HG03432 (cell line): ENCODE measurements around the gene CNGB1.
"Not testable (repeated sequence)": the region's sequence is repeated elsewhere in the genome, so short reads cannot be mapped to it uniquely, and the experiment has no call there.

ENCODE experiments used
- ATAC-seq: cut with Tn5 transposase; IDR thresholded peaks from one replicate; pipeline ENCODE4 v1.9.1; 2021; ENCODE audit warnings: mild to moderate bottlenecking, moderate library complexity; ENCODE audit not compliant: unreplicated experiment

Gene CNGB1

DNA sequence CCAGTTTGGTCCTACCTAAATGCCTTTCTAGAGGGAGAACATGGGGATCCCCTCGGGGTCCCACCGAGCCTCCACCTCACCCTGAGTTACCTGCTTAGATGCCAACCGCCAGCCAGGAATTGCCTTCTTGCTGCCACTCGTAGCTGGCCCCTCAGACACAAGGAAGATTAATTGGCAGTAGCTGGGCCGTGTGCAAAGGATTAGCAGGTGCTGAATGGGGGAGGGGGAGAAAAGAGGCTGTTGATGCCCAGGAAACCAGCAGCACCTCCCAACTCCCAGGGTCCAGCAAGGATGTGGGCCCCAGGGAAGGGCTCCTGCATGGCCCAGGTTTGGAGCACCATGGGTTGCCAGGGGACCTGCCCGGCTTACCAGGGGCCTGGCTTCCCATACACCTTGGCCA lies at the start of gene CNGB1:
TSS of gene CNGB1 (minus strand) at position 159 of the 400 bp plus-strand sequence. CDS start 3,842 bp downstream, outside the sequence.
- ATAC-seq: no peak

DNA sequence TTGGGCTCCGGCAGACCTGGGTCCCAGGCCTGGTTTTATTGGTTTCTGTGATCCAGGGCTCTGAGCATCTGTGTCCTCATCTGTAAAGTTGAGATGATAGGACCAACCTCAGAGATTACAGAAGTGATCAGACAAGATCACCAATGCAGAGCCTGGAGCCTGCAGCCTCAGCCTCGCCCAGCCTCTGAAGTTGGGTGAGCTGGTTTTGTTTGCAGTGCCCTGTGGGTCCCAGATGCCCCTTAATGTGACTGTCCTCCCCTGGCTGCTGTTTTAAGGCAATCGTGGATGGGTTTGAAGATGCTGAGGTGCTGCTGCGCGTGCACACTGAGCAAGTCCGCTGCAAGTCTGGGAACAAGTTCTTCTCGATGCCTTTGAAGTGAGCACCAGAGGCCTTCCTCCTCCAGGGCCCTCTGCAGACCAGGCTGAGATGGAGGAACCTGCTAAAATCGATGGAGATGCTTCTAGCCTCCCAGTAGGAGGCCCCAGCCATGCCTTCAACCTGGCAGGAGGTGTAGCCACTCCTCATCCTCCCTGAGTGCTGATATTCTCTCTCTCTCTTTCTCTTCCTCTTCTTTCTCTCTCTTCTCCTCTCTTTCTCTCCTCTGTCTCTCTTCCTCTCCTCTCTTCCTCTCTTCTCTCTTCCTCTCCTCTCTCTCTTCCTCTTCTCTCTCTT lies 49.1 kb upstream of the CNGB1 start:
- no peak for ATAC-seq

DNA sequence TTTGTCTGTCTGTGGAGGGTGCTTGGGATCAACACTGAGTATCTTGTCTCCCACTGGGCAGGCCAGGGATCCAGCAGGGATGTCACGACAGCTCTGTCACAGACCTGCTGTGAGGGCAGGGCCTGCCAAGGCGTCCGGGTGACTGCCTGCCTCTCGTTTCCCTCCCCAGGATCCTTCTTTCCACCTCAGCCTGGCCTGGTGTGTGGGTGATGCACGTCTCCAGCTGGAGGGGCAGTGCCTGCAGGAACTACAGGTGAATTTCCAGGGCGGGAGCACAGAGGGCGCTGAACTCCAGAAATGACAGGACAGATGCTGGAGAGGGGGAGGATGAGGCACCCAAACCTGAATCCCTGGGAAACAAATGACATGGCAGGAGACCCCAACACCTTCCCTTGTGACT lies 47.9 kb upstream of the CNGB1 start:
- no peak for ATAC-seq

DNA sequence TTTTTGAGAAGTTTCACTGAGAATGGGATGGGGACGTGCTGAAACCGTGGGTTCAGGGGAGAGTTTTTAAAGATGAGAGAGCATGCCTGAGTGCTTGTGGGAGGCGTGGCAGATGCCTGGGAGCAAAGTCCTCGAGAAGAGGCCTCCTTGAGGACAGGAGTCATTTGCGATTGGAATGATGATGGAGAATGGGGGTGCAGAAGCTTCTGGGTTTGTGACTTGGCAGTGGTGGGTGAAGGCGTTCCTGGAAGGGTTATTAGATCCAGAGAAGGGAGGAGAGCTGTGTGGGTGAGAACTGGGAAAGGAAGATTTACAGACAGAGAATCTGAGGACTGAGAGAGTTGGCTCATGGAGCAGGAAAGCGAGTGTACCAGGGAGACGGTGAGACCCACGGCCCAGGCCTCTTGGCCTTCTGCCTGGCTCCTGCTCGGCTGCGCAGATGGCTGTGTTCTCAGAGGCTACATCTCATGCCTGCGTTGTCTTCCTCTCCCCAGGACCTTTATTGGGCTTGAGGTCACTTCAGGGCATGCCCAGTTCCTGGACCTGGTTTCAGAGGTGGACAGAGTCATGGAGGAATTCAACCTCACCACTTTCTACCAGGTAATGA lies 46.0 kb upstream of the CNGB1 start:
- no peak for ATAC-seq

DNA sequence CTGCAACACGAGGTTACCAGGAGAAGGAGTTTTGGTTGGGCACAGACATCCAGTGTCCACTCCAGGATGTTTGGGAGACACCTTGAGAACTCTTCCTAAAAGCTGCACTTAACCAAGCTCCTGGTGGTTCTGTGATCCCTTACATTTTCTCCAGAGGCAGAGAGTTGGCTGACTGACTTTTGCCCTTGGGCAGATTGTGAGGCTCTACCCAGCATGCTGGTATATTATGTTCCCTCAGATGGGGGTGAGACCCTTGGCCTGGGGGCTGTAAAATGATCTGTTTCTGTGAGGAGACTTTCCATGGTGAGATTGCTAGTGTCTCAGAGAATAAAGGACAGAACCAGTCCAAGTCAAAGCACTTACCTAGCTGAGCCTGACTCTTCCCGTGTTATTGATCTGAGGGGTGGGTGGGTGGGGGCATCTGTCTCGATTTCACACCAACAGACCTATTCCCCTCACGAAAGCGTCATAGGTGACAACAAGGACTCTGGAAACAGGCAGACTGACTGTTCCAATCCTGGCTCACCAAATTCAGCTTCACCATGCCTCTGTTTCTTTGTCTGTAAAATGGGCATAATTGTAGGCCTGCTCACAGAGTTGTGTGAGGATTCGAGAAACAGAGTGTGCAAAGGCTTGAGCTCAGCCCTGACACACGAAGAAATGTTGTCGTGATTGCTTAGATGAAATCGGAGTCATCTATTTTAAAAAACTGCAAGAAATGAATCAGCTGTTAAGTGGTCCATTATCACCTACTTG lies 42.5 kb upstream of the CNGB1 start:
- no peak for ATAC-seq

DNA sequence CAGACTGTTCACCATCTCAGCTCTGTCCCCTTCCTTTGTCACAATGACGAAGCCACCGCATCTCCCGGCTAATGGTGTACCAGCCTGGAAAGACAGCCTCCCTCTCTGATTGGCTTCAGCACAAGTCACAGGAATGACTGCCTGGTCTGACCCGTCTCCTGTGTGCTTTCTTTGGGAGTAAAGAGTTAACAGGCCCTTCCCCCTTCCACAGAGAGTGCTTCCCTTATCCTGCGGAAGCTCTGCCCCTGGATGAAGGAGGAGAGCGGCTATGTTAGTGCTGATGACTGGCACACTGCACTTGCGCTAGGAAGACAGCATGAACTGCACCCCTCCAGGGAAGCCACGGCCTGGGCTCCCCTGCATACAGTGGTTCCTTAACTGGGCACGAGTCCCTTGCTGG lies 41.6 kb upstream of the CNGB1 start:
- ATAC-seq: no peak

DNA sequence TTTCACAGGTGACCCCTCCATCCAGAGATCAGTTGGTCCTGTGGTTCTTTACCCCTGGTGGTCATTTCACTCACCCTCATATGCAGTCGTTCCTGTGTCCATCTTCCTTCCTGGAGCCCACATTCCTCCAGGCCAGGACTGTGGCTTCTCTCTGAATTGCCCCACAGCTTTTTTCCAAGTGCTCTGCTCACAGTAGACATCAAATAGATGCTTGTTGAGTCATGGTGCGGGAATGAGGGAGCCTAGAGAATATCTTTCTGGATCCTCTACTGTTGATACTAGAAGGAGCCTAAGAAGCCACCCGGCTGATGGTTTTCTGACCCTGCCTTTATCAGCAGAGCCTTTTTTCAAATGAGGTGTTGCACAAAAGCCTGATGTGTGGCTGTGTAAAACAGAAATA lies 40.7 kb upstream of the CNGB1 start:
- no peak for ATAC-seq

DNA sequence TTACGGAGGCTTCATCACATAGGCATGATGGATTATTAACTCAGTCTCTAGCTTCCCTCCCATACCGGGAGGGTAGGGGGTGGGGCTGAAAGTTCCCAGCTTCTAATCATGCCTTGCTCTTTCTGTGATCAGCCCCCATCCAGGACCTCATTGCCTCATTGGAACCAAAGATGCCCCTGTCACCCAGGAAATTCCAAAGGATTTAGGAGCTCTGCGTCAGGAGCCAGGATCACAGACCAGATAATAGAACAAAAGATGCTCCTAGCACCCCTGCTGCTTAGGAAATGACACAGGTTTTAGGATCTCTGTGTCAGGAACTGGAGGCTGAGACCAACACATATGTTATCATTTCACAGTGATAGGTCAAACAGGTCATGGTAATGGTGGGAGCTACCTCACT lies 40.0 kb upstream of the CNGB1 start:
- ATAC-seq: no peak

DNA sequence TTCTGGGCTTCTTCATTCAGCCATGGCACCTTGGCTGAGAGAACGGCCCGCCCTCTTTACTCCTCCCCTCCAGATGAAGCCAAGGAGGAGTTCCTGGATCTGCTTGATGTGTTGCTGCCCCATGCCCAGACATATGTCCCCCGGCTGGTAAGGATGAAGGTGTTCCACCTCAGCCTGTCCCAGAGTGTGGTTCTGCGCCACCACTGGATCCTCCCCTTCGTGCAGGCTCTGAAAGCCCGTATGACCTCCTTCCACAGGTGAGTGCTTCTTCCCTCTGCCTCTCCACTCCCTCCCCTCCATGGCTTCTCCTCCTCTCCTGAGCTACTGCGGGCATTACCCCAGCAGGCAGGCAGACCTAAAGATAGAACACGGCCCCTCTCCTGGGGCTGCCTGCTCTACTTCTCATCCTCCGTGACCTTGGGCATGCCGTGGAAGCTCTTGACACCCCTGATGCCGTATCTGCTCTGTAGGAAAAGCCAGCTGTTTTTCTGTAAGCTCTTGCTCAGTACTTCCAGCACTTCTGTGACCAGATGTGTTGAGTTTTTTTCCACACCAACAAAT lies 39.0 kb upstream of the CNGB1 start:
- no peak for ATAC-seq

DNA sequence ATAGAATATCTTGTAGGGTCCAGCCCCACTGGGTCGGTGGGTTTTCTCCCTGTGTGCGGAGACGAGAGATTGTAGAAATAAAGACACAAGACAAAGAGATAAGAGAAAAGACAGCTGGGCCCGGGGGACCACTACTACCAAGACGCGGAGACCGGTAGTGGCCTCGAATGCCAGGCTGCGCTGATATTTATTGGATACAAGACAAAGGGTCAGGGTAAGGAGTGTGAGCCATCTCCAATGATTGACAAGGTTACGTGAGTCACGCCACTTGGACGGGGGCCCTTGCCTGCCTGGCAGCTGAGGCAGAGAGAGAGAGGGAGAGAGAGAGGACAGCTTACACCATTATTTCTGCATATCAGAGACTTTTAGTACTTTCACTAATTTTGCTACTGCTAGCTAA lies 33.8 kb upstream of the CNGB1 start:
- ATAC-seq: not testable (repeated sequence)

DNA sequence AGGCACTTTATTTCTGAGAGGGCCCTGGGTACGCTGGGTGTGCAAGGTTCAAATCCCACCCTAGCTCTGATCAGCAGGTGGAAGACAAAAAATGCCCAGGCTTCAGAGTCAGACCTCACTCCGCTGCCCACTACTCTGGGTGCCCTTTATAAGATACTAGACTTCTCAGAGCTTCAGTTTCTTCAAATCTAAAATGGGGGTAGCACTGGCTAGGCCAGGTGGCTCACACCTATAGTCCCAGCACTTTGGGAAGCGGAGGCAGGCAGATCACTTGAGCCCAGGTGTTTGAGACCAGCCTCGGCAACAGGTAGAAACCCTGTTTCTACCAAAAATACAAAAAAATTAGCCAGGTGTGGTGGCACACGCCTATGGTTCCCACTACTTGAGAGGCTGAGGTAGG lies 32.0 kb upstream of the CNGB1 start:
- ATAC-seq: no peak

DNA sequence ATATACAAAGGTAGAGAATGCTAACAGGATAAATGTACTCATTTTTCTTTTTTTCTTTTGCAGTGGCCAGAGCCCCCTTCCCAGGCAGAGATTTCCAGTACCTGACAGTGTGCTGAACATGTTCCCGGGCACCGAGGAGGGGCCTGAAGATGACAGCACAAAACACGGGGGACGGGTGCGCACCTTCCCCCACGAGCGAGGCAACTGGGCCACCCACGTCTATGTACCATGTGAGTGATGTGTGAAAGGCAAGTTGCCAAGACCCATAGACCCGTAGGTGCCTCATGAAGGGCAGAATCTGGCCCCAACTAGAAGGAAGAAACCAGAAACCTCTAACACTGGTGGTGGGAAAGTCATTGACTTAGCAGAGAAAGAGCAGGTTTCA lies 31.5 kb upstream of the CNGB1 start:
- no peak for ATAC-seq

DNA sequence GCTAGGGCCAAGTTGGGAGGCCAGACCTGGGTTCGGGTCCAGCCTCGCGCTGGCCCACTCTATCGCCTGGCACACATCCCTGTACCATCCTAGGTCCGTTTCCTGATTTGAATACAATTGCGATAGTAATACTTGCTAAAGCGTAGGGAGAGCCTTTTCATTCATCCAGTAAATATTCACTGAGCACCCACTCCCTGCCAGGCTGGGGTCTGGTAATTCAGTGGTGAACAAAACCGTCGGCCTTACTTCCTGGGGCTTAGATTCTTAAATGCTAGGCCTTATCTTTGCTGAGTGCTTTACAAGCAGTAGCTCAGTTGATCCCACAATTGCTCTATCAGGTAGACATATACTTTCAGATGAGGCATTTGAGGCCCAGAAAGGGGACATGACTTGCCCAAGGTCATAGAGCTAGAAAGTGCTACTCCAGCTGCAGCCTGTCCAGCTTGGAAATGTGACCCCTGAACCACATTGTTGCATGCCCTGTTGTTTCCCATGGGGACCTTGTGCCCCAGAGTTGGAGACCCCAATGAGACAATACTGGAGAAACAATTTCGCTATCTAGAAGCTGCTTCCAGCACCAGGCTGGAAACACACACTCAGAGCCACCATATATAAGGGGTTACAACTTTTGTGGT lies 31.0 kb upstream of the CNGB1 start:
- no peak for ATAC-seq

DNA sequence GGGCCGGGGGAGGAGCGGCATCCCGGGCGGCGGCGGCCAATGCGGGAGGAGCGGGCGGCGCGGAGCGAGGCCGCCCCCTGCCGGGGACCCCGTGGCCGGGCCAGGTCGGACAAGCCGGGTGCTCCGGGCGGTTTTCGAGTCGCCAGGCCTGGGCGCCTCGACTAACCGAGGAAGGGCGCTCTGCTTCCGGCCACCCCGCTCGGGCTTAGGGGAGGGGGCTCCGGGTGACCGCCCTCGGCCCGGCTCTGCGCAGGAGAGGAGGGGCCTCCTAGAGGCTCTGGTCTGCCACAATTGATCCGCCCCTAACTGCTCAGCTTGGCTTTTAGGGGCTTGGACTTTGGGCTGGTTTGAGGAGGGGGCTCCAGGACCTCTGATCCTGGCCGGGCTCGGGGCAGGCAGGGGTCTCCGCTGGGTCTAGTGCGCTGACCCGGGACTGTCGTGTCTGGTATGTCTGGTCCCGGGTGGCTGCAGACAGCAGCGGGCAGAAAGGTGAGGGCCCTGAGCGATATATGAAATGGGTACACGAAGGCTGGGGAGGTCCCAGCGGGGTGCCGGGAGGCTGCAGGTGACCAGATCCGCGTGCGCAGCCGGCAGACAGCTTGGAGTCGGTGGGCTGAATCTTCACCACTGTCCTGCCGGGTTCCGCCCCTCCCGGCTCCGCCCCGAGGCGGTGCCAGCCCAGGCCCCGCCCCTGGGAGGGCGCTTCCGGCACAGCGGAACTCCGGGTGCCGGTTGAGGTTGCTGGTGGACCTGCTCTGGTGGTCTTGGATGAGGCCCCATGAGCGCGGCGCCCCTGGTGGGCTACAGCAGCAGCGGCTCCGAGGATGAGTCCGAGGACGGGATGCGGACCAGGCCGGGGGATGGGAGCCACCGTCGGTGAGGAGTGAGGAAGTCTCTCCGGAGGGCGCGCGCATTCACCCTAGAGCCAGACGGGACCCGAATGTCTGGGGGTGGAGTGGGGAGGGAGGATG lies 30.1 kb upstream of the CNGB1 start, which contains the start of gene USB1:
TSS of gene USB1 (plus strand) at position 702 of the 971 bp plus-strand sequence. CDS start at position 779, 77 bp downstream.
- ATAC-seq: peak; percentile 82

DNA sequence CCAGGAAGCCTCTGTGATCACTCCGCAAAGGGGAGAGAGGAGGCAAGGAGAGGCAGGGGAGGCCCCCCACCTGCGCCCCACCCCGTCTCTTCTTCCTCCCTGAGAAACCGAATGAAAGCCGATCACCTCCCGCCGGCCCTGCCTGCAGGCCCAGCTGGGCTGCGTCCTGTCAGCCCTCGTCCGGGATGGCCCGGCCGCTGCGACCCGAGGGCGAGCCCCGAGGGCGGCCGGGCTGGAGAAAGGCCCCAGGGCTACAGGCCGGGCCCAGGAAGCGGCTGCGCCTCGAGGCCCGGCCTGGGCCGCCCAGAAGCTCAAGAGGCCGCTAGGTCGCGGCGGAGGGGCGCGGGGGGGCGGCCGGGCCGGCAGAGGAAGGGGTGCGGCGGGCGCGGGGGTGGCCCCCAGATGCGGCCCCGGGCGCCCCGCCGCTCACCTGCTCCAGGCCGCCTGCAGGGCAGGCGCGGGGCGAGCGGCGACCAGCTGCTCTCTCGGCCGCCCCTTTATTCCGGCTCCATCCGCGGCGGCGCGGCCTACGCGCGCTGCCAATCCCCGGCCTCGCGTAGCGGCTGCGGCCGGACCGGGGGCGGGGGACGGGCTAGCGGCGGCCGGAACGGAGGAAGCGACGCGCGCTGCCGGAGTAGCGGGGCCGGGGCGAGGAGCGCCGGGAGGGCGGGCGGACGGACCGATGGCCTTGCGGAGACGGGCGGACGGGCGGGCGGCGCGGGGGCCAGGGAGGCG lies 29.2 kb upstream of the CNGB1 start, which contains the start of gene ZNF319:
TSS of gene ZNF319 (minus strand) at position 702 of the 735 bp plus-strand sequence. CDS start 2,407 bp downstream, outside the sequence.
- ATAC-seq: peak; percentile 25

DNA sequence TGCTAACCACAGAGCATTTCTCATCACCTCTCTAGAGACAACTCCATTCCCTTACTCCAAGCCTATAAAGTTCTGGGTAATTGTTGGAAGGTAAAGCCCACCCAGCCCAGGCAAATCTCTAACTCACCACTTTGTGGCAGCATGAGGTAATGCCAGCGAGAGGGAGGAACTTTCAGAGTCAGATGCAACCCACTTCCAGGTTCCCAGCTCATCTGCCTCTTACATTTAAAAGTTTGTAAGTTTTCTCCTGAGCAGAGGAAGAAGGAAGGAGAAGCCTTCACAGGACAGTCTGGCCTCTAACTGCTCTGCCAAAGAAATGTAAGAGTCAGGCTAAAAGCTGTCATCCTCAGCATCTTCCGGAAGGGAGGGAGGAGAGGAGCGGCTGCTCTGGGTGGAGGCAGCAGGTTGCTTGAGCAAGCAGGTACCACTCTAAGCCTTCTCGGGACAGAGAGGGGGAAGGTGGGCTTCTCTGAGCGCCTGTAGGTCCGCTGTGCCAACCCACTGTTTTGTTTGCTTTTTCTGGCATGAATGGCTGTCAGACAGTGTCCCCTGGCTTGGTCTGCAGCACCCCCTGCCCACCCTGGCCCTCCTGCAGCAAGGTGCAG lies 28.5 kb upstream of the CNGB1 start:
- no peak for ATAC-seq

DNA sequence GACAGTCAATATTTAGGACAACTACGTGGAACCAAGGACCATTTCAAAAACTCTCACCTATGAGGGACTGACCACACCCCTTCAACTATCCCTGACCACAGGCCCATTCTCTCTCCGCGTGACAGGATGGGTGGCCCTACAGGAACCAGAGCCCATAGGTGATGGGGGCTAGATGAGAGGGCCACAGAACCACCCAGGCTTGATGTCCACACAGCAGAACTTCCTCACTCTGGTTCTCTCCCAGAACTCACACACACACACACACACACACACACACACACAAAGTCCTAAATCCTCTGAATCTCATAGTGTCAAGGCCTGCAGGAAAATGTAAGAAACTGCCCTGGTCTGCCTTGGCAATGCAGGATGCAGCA lies 28.1 kb upstream of the CNGB1 start:
- ATAC-seq: no peak

DNA sequence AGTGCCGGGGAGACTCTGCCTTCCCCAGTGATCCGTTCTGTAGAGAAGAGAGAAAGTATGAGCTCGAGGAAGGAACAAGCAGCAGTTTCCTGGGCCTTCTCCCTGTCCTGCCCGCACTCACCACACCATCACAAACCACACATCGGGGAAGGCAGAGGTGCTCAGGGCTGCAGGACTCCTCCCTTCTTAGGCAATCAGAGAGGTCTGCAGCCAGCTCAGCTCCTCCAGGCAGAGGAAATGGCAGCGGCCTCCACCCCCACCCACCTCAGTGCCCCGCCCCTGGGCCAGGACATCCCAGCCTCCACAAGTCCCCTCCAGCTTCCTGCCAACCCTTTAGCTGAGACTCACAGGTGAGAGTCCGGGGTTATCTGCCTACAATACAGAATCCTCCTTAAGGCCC lies 27.6 kb upstream of the CNGB1 start:
- no peak for ATAC-seq
